ENCODE measurements around the gene CRYBG3. TPM values are rescaled to one million over a fixed set of nuclear protein-coding genes. Genes with fewer than 3 reads are reported as not detected.

The CRYBG3 gene
- polyA plus RNA-seq, 1 donor (not counting 4 experiments of a cell fraction or from before 2014, with no cell fraction given), result 6.9 TPM

DNA sequence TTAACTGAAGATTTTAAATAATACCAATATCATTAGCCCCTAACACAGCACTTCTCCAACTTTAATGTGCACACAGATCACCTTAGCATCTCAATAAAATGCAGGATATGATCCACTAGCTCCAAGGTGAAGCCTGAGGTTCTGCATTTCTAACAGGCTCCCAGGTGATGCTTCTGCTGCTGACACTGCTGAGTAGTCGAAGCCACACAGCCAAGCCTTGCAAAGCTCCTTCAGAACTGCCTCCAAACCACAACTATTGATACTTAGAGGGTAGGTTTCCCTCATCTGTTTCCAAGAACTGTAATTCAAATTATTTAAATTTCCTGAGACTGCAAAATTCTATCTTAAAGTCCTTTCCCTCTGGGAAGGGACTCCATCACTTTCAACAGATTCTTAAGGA lies 146.6 kb downstream of the CRYBG3 start:
- H3K79me2 ChIP-seq (ENCODE audit: control insufficient read depth, insufficient read depth, low read length), result peaks cover 76% of the 10 kb centered on the region

GRCh38 chr3:97969541-97969940 lies 147.7 kb downstream of the CRYBG3 start:
- dilution Hi-C loops (cut with MboI; ENCODE audit: extremely low pct_ligation_motif_present, low sequenced_read_pairs), result no loop called here
- Histone ChIP-seq H3K9me3 (ENCODE audit: control insufficient read depth, low read depth, low read length) (no peaks in the 10 kb centered on the region), H3K4me2 (ENCODE audit: control insufficient read depth, extremely low read depth, insufficient read depth, low read depth, low read length) (peak overlapping the region; percentile 25), H3K27ac (ENCODE audit: control insufficient read depth, insufficient read depth, low read length) (no peak overlapping the region), H3K4me3 (ENCODE audit: control insufficient read depth in 2 of 3, extremely low read depth in 1 of 3, insufficient read depth in 2 of 3, low read depth in 1 of 3, low read length in 3 of 3) (no peak overlapping the region), H3K27me3 (ENCODE audit: control insufficient read depth, extremely low read depth, insufficient read depth, low read length) (no peaks in the 10 kb centered on the region), H3K4me1 (ENCODE audit: control insufficient read depth, extremely low read depth, insufficient read depth, low read length) (peaks cover 15% of the 10 kb centered on the region), H3K36me3 (ENCODE audit: control insufficient read depth in 2 of 2, extremely low read depth in 1 of 2, insufficient read depth in 2 of 2, low read length in 2 of 2) (peaks cover 6 to 14% of the 10 kb centered on the region in 2 experiments), H3K9me1 (ENCODE audit: control insufficient read depth, extremely low read depth, insufficient read depth, low read length) (no peaks in the 10 kb centered on the region), H3K9ac (ENCODE audit: control insufficient read depth, extremely low read depth, insufficient read depth, low read length) (no peak overlapping the region), H4K20me1 (ENCODE audit: control insufficient read depth, extremely low read depth, insufficient read depth, low read length) (no peaks in the 10 kb centered on the region), H2AFZ (ENCODE audit: control insufficient read depth, low read length) (no peak overlapping the region), H3K79me2 (ENCODE audit: control insufficient read depth, insufficient read depth, low read length) (peaks cover 67% of the 10 kb centered on the region)
- FAIRE-seq, result no peak
- TF ChIP-seq EZH2 (IDR thresholded peaks at IDR 0.05; ENCODE audit: low read length), result no peak
- no peak for TF ChIP-seq CTCF (optimal IDR thresholded peaks at IDR 0.05 in 1 of 3, IDR thresholded peaks at IDR 0.05 in 1 of 3, conservative IDR thresholded peaks at IDR 0.05 in 1 of 3; ENCODE audit: extremely low read depth in 1 of 3, insufficient read depth in 2 of 3, low read length in 3 of 3)
- no peak for DNase-seq (ENCODE audit: low read depth, low spot score)

More for the DNA sequence above, 146.6 kb downstream of the CRYBG3 start:
- Histone ChIP-seq H3K9me3 (ENCODE audit: control insufficient read depth, low read depth, low read length) (no peaks in the 10 kb centered on the region), H3K27ac (ENCODE audit: control insufficient read depth, insufficient read depth, low read length) (no peak overlapping the region), H3K4me1 (ENCODE audit: control insufficient read depth, extremely low read depth, insufficient read depth, low read length) (peaks cover 15% of the 10 kb centered on the region), H3K9ac (ENCODE audit: control insufficient read depth, extremely low read depth, insufficient read depth, low read length) (no peak overlapping the region), H3K4me3 (ENCODE audit: control insufficient read depth in 2 of 3, extremely low read depth in 1 of 3, insufficient read depth in 2 of 3, low read depth in 1 of 3, low read length in 3 of 3) (no peak overlapping the region), H3K4me2 (ENCODE audit: control insufficient read depth, extremely low read depth, insufficient read depth, low read depth, low read length) (no peak overlapping the region), H2AFZ (ENCODE audit: control insufficient read depth, low read length) (no peak overlapping the region), H4K20me1 (ENCODE audit: control insufficient read depth, extremely low read depth, insufficient read depth, low read length) (no peaks in the 10 kb centered on the region), H3K36me3 (ENCODE audit: control insufficient read depth in 2 of 2, extremely low read depth in 1 of 2, insufficient read depth in 2 of 2, low read length in 2 of 2) (peaks cover 6 to 14% of the 10 kb centered on the region in 2 experiments), H3K27me3 (ENCODE audit: control insufficient read depth, extremely low read depth, insufficient read depth, low read length) (no peaks in the 10 kb centered on the region), H3K9me1 (ENCODE audit: control insufficient read depth, extremely low read depth, insufficient read depth, low read length) (no peaks in the 10 kb centered on the region)
- DNase-seq (ENCODE audit: low read depth, low spot score) (no peak), FAIRE-seq (no peak)
- dilution Hi-C loops (cut with MboI; ENCODE audit: extremely low pct_ligation_motif_present, low sequenced_read_pairs), result no loop called here
- TF ChIP-seq EZH2 (IDR thresholded peaks at IDR 0.05; ENCODE audit: low read length) (no peak), CTCF (optimal IDR thresholded peaks at IDR 0.05 in 1 of 3, IDR thresholded peaks at IDR 0.05 in 1 of 3, conservative IDR thresholded peaks at IDR 0.05 in 1 of 3; ENCODE audit: extremely low read depth in 1 of 3, insufficient read depth in 2 of 3, low read length in 3 of 3) (no peak)
